Measurements from ENCODE around the gene TBC1D9.

DNA sequence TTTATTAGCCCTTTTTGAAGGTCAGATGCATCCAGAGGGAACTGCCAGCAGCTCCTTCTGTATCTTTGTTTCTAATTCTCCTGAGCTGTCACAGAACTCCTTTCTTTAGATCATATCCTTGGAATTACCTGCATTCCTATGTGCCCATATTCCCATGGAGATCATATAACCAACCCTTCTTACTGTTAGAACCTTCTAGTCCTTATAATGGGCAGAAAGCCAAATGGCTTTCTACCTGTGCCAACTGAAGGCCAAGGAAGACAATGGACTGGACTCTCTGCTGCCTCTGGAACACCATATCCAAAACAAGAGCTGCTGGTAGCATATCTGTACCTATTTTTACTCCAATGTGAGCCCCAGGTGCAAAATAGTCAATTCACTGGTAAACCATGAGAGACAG lies 60.7 kb downstream of the TBC1D9 start:
- TF ChIP-seq, protein P1, sequence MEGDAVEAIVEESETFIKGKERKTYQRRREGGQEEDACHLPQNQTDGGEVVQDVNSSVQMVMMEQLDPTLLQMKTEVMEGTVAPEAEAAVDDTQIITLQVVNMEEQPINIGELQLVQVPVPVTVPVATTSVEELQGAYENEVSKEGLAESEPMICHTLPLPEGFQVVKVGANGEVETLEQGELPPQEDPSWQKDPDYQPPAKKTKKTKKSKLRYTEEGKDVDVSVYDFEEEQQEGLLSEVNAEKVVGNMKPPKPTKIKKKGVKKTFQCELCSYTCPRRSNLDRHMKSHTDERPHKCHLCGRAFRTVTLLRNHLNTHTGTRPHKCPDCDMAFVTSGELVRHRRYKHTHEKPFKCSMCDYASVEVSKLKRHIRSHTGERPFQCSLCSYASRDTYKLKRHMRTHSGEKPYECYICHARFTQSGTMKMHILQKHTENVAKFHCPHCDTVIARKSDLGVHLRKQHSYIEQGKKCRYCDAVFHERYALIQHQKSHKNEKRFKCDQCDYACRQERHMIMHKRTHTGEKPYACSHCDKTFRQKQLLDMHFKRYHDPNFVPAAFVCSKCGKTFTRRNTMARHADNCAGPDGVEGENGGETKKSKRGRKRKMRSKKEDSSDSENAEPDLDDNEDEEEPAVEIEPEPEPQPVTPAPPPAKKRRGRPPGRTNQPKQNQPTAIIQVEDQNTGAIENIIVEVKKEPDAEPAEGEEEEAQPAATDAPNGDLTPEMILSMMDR (IDR thresholded peaks at IDR 0.05; ENCODE audit: insufficient read depth, low read length, poor library complexity, severe bottlenecking), result no peak
- no peak for TF ChIP-seq EZH2phosphoT487 (conservative IDR thresholded peaks at IDR 0.05; ENCODE audit: low read length)

Measured in SU-DHL-6 (cell line).